IMR-90 (cell line): Measurements from ENCODE around the gene ZBTB24. TPM values are rescaled to one million over a fixed set of nuclear protein-coding genes. Genes with fewer than 3 reads are reported as not detected.

Experiments
- ATAC-seq: fragments of 200-7000 bp; cut with Tn5 transposase; 2 replicates; pipeline ENCODE4 v1.9.1; 2020; ENCODE audit warnings: low read depth, mild to moderate bottlenecking, moderate library complexity
- BruUV-seq: library from RNA; stranded (reverse); fragments of 400-500 nt; replicated peaks from 2 replicates; lab custom pipeline; 2021; lab: Mats Ljungman, UMichigan
- CTCF ChIA-PET: fragments of 300-600 bp; formaldehyde crosslinking; extraction: SDS; loops from one replicate; lab custom pipeline; 2021; ENCODE audit warnings: antibody characterized with exemption; lab: Yijun Ruan, JAX
- POLR2A ChIA-PET: fragments of 300-600 bp; sonication (Branson Sonifier 250); formaldehyde crosslinking; loops from one replicate; lab custom pipeline; 2022; ENCODE audit warnings: antibody characterized with exemption; ENCODE audit not compliant: unreplicated experiment; lab: Charles Lee
- DNase-seq: peaks from one replicate; pipeline ENCODE4 v3.0.0; 2013
- H2AFZ ChIP-seq: replicated peaks from 2 replicates; pipeline ENCODE3; 2013; ENCODE audit warnings: low read length, mild to moderate bottlenecking; ENCODE audit not compliant: poor library complexity
- H2AK5ac ChIP-seq: 2 replicates; pipeline ENCODE4 v1.6.1; 2013; ENCODE audit warnings: low read depth, low read length, inconsistent platforms
- H2AK9ac ChIP-seq: replicated peaks from 2 replicates; pipeline ENCODE3; 2013; ENCODE audit warnings: mild to moderate bottlenecking, low read depth, low read length, moderate library complexity; ENCODE audit not compliant: poor library complexity
- H2BK120ac ChIP-seq: 2 replicates; pipeline ENCODE4 v1.6.1; 2013; ENCODE audit warnings: low read depth, low read length, inconsistent platforms
- H2BK15ac ChIP-seq: 3 replicates; pipeline ENCODE4 v1.6.1; 2013; ENCODE audit warnings: low read depth, low read length, inconsistent platforms
- H2BK20ac ChIP-seq: 2 replicates; pipeline ENCODE4 v1.6.1; 2013; ENCODE audit warnings: low read depth, mild to moderate bottlenecking, inconsistent platforms, low read length, moderate library complexity
- H2BK5ac ChIP-seq: 2 replicates; pipeline ENCODE4 v1.6.1; 2013; ENCODE audit warnings: mild to moderate bottlenecking, low read depth, low read length, inconsistent platforms; ENCODE audit not compliant: poor library complexity, severe bottlenecking
- H3K14ac ChIP-seq: replicated peaks from 2 replicates; pipeline ENCODE4 v1.6.1; 2013; ENCODE audit warnings: low read depth, low read length, inconsistent platforms
- H3K18ac ChIP-seq: 2 replicates; pipeline ENCODE4 v1.6.1; 2013; ENCODE audit warnings: low read depth, low read length, control low read depth
- H3K23ac ChIP-seq: 2 replicates; pipeline ENCODE4 v1.6.1; 2013; ENCODE audit warnings: low read depth, low read length, inconsistent platforms
- H3K27ac ChIP-seq: 2 replicates; pipeline ENCODE4 v1.5.1; 2013; ENCODE audit warnings: mild to moderate bottlenecking, control low read depth, low read length; ENCODE audit not compliant: insufficient read depth
- H3K27me3 ChIP-seq: 2 replicates; pipeline ENCODE4 v1.6.1; 2013; ENCODE audit warnings: low read length; ENCODE audit not compliant: control insufficient read depth, insufficient read depth
- H3K36me3 ChIP-seq: 2 replicates; pipeline ENCODE4 v1.6.1; 2013; ENCODE audit warnings: low read length, mixed read lengths; ENCODE audit not compliant: control insufficient read depth, insufficient read depth
- H3K4ac ChIP-seq: 2 replicates; pipeline ENCODE4 v1.6.1; 2013; ENCODE audit warnings: low read depth, low read length, inconsistent platforms
- H3K4me1 ChIP-seq: 2 replicates; pipeline ENCODE4 v1.6.1; 2013; ENCODE audit warnings: low read length, mixed read lengths; ENCODE audit not compliant: control insufficient read depth, insufficient read depth
- H3K4me2 ChIP-seq: 2 replicates; pipeline ENCODE4 v1.6.1; 2013; ENCODE audit warnings: low read depth, mild to moderate bottlenecking, control low read depth, low read length, moderate library complexity
- H3K4me3 ChIP-seq: 2 replicates; pipeline ENCODE4 v1.5.1; 2013; ENCODE audit warnings: low read depth, mild to moderate bottlenecking, control low read depth, low read length, moderate library complexity; ENCODE audit not compliant: insufficient read depth
- H3K56ac ChIP-seq: 2 replicates; pipeline ENCODE4 v1.6.1; 2013; ENCODE audit warnings: low read length, inconsistent platforms; ENCODE audit not compliant: insufficient read depth; ENCODE audit errors: extremely low read depth
- H3K79me1 ChIP-seq, 2 experiments: 2 replicates each; pipeline ENCODE4 v1.6.1; 2013; ENCODE audit warnings: low read length in 2 of 2, inconsistent platforms in 1 of 2, low read depth in 1 of 2
- H3K9ac ChIP-seq: 2 replicates; pipeline ENCODE4 v1.6.1; 2013; ENCODE audit warnings: low read depth, low read length, control low read depth
- H3K9me1 ChIP-seq: 2 replicates; pipeline ENCODE4 v1.6.1; 2013; ENCODE audit warnings: low read length, inconsistent platforms; ENCODE audit not compliant: insufficient read depth
- H3K9me3 ChIP-seq: 2 replicates; pipeline ENCODE4 v1.6.1; 2013; ENCODE audit warnings: low read length; ENCODE audit not compliant: control insufficient read depth, insufficient read depth
- H4K20me1 ChIP-seq: 2 replicates; pipeline ENCODE4 v1.6.1; 2013; ENCODE audit warnings: low read length, inconsistent platforms; ENCODE audit not compliant: insufficient read depth
- H4K5ac ChIP-seq: 2 replicates; pipeline ENCODE4 v1.6.1; 2013; ENCODE audit warnings: mild to moderate bottlenecking, low read depth, low read length, control low read depth
- H4K8ac ChIP-seq, 2 experiments: 2 replicates each; pipeline ENCODE4 v1.6.1; 2013; ENCODE audit warnings: low read depth in 2 of 2, low read length in 2 of 2, control low read depth in 1 of 2, inconsistent platforms in 1 of 2
- H4K91ac ChIP-seq: 2 replicates; pipeline ENCODE4 v1.6.1; 2013; ENCODE audit warnings: low read depth, low read length, inconsistent platforms; ENCODE audit not compliant: insufficient read depth
- CTCF ChIP-seq: conservative IDR thresholded peaks from 2 replicates; pipeline ENCODE4 v1.5.1; 2012; ENCODE audit warnings: mild to moderate bottlenecking, low read depth, low read length, improper control_type of control experiment
- MAZ ChIP-seq: IDR thresholded peaks from 2 replicates; pipeline ENCODE4 v1.6.1; 2012; ENCODE audit warnings: low read depth, mild to moderate bottlenecking, low read length, improper control_type of control experiment, moderate library complexity, borderline replicate concordance
- MXI1 ChIP-seq: IDR thresholded peaks from 2 replicates; pipeline ENCODE4 v1.6.1; 2012; ENCODE audit warnings: low read depth, mild to moderate bottlenecking, low read length, moderate library complexity, borderline replicate concordance
- POLR2A ChIP-seq: IDR thresholded peaks from 2 replicates; pipeline ENCODE4 v1.6.1; 2012; ENCODE audit warnings: mild to moderate bottlenecking, low read depth, low read length
- RCOR1 ChIP-seq: IDR thresholded peaks from 2 replicates; pipeline ENCODE4 v1.6.1; 2012; ENCODE audit warnings: mild to moderate bottlenecking, low read length, improper control_type of control experiment; ENCODE audit not compliant: insufficient replicate concordance
- USF2 ChIP-seq: fragments of 150-350 bp; IDR thresholded peaks from 2 replicates; pipeline ENCODE4 v1.6.1; 2017; ENCODE audit warnings: mild to moderate bottlenecking, antibody characterized with exemption, low read length, low read depth
- WGBS, 2 experiments: methylation state at CpG; one replicate each; pipeline versions ENCODE4 v1.1.5 to v1.1.7; 2013; ENCODE audit warnings: missing lambda C conversion rate in 2 of 2; ENCODE audit not compliant: insufficient read length in 1 of 2; ENCODE audit errors: extremely low coverage in 2 of 2; 5-methylcytosine and 5-hydroxymethylcytosine counted together
- dilution Hi-C: fragments of 300-500 bp; cut with HindIII; formaldehyde crosslinking; loops from one replicate; pipeline ENCODE4 v1.14.3; 2018; ENCODE audit warnings: low sequenced_read_pairs; ENCODE audit not compliant: unreplicated experiment
- in situ Hi-C: fragments of 300-500 bp; cut with MboI; formaldehyde crosslinking; loops from 3 replicates; pipeline ENCODE4 v1.14.3; 2019; ENCODE audit warnings: low sequenced_read_pairs, inconsistent platforms, mixed read lengths
- intact Hi-C: fragments of 100-400 bp; cut with micrococcal nuclease; formaldehyde crosslinking; loops from 2 replicates; pipeline ENCODE4 v1.10.0; 2022
- polyA plus RNA-seq, 3 experiments: library from polyadenylated mRNA; depleted of rRNA; stranded (reverse); fragments of >200 nt; gene quantifications; 2 replicates each; pipeline ENCODE4 v1.2.3, GENCODE V29; 2012; ENCODE audit warnings: low replicate concordance in 1 of 3
- total RNA-seq: library from RNA; depleted of rRNA; stranded (reverse); fragments of >200 nt; gene quantifications from 2 replicates; pipeline ENCODE4 v1.2.3, GENCODE V29; 2012

The ZBTB24 gene
- total and polyA plus RNA-seq, 2 of the 4 experiments (the other 2 are of a cell fraction), result 2.3 to 7.9 TPM

DNA sequence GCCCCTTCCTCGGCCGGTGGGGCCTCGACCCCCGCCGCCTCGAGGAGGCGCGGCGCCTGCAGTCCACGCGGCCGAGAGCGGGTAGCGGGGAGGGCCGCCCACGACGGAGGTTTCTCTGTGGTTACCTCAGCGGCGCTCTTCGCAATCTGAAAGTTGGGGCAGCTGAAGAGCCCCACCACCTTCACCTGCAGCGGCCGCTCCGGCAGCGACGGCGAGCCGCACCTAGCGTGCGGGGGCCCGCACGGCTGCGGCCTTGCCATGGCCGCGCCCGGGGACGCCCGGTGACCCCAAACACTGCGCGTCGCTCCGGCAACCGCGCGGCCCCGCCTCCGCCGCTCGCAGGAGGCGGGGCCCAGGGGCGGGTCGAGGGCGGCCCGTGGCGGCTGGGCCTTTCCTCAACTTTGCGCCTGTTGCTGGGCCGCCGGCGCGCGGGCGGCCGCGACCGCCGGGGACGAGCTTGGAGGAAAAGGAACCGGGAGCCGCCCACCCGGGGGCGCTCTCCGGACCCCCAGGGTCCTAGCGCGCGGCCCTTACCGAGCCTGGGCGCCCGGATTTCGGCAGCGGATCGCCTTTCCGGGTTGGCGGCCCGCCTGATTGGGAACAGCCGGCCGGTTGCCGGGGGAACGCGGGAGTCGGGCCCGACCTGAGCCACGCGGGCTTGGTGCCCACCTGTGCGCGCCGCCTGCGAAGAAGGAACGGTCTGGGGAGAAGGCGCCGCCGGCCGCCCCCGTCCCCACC is 42.5 kb downstream of the ZBTB24 start, which contains the start of the genes PPIL6 and SMPD2:
PPIL6 (minus strand) TSS at position 298 of the 738 bp plus-strand sequence; CDS start at position 260, 38 bp downstream.
SMPD2 (plus strand) TSS at position 394 of the 738 bp plus-strand sequence. CDS start 398 bp downstream, outside the sequence.
- ATAC-seq, result peak; percentile 90

More for the DNA sequence above, 42.5 kb downstream of the ZBTB24 start, which contains the start of the genes PPIL6 and SMPD2:
- intact Hi-C loops, result loop anchor here (1.0 kb wide), 1 partner anchor 57 kb away; no protein-coding TSS in a partner anchor
- Histone ChIP-seq H3K23ac (peak within 1 kb of the TSS; percentile 74), H3K27ac (peak within 1 kb of the TSS; percentile 48), H4K91ac (no peak within 1 kb of the TSS; the same call in 1 of the 2 replicates), H3K4me3 (peak within 1 kb of the TSS; percentile 70), H3K27me3 (no peaks in the 10 kb centered on the region), H4K20me1 (no peaks in the 10 kb centered on the region), H3K4ac (peak within 1 kb of the TSS; percentile 71), H2AFZ (peak within 1 kb of the TSS; percentile 99), H2BK20ac (no peak within 1 kb of the TSS), H2BK120ac (0 out of 2 replicates have a peak within 1 kb of the TSS, but pooled peaks have one; percentile 4), H3K9ac (peak within 1 kb of the TSS; percentile 72), H3K4me1 (peaks cover 8% of the 10 kb centered on the region), H3K56ac (peak within 1 kb of the TSS; percentile 49; the same call in 1 of the 2 replicates), H3K14ac (peak within 1 kb of the TSS; percentile 71), H3K79me1 (peaks cover 0 to 16% of the 10 kb centered on the region in 2 experiments; a peak in 2 of 4 replicates), H3K9me3 (no peaks in the 10 kb centered on the region), H3K4me2 (peak within 1 kb of the TSS; percentile 93), H4K8ac (peak within 1 kb of the TSS; percentile 46 to 79; a peak in 2 of 4 replicates), H4K5ac (no peak within 1 kb of the TSS), H2AK9ac (peak within 1 kb of the TSS; percentile 76), H3K18ac (peak within 1 kb of the TSS; percentile 4; the same call in 1 of the 2 replicates), H3K36me3 (peaks cover 29% of the 10 kb centered on the region), H2BK5ac (peak within 1 kb of the TSS; percentile 25), H3K9me1 (peaks cover 13% of the 10 kb centered on the region), H2BK15ac (no peak within 1 kb of the TSS), H2AK5ac (peak within 1 kb of the TSS; percentile 73)
- 0% methylated on average over 35 of the region's 102 CpGs; no CpG with 5 or more reads in 1 of the 2 experiments for WGBS, 2 experiments
- POLR2A ChIA-PET, result no interaction called here
- DNase-seq, result peak; percentile 87
- TF ChIP-seq MAZ (peak; percentile 53; the same call in 1 of the 2 replicates), USF2 (0 out of 2 replicates have a peak, but pooled peaks have one; percentile 3), MXI1 (peak; percentile 57), POLR2A (peak; percentile 61), CTCF (peak; percentile 46), RCOR1 (no peak)
- in situ Hi-C loops, result no loop called here
- dilution Hi-C loops, result no loop called here
- CTCF ChIA-PET, result interaction anchor here (0.6 to 0.9 kb wide), 2 partner anchors 12 to 27 kb away, joined by 3 to 4 read pairs; no protein-coding TSS in a partner anchor
- BruUV-seq, result no TSS peak
